GM23338 (cell line): ENCODE results near the gene NPW.

Experiments
- CREB1 ChIP-seq: fragments of 250-450 bp; sonication (Bioruptor Pico); IDR thresholded peaks from 2 replicates; pipeline ENCODE4 v1.5.0; 2020; ENCODE audit warnings: low read depth, mild to moderate bottlenecking, moderate library complexity
- EZH2 ChIP-seq: fragments of 200-600 bp; sonication (generic); IDR thresholded peaks from one replicate; pipeline ENCODE4 v1.8.0; 2017; ENCODE audit warnings: antibody characterized with exemption, mild to moderate bottlenecking, low read depth; ENCODE audit not compliant: unreplicated experiment
- EZH2phosphoT487 ChIP-seq: fragments of 200-600 bp; sonication (generic); IDR thresholded peaks from one replicate; pipeline ENCODE4 v1.8.1; 2018; ENCODE audit warnings: antibody characterized with exemption; ENCODE audit not compliant: unreplicated experiment
- JUNB ChIP-seq: IDR thresholded peaks from one replicate; pipeline ENCODE4 v1.6.1; 2016; ENCODE audit warnings: antibody characterized with exemption; ENCODE audit not compliant: unreplicated experiment
- NANOG ChIP-seq: IDR thresholded peaks from 2 replicates; pipeline ENCODE4 v1.6.1; 2016; ENCODE audit warnings: antibody characterized with exemption, borderline replicate concordance
- POLR2AphosphoS5 ChIP-seq: IDR thresholded peaks from 2 replicates; pipeline ENCODE4 v1.6.1; 2016; ENCODE audit warnings: antibody characterized with exemption, low read depth
- REST ChIP-seq: IDR thresholded peaks from one replicate; pipeline ENCODE4 v1.6.1; 2018; ENCODE audit warnings: antibody characterized with exemption; ENCODE audit not compliant: unreplicated experiment
- ZNF331 ChIP-seq: fragments of 250-450 bp; sonication (Bioruptor Pico); IDR thresholded peaks from 2 replicates; pipeline ENCODE4 v1.5.0; 2020; ENCODE audit warnings: low read depth, mild to moderate bottlenecking, moderate library complexity
- TF ChIP-seq, protein P1 (sequence below), 2 experiments: fragments of 200-600 bp in 1 of 2; sonication (generic) in 1 of 2; conservative IDR thresholded peaks; 2 replicates each; pipeline versions ENCODE4 v1.5.1 to v1.6.1; 2016 to 2017; ENCODE audit warnings: antibody characterized with exemption in 2 of 2, low read depth in 2 of 2, mild to moderate bottlenecking in 2 of 2, moderate library complexity in 1 of 2

GRCh38 chr16:2060346-2060745, 40.8 kb downstream of the NPW start:
- TF ChIP-seq, protein P1, sequence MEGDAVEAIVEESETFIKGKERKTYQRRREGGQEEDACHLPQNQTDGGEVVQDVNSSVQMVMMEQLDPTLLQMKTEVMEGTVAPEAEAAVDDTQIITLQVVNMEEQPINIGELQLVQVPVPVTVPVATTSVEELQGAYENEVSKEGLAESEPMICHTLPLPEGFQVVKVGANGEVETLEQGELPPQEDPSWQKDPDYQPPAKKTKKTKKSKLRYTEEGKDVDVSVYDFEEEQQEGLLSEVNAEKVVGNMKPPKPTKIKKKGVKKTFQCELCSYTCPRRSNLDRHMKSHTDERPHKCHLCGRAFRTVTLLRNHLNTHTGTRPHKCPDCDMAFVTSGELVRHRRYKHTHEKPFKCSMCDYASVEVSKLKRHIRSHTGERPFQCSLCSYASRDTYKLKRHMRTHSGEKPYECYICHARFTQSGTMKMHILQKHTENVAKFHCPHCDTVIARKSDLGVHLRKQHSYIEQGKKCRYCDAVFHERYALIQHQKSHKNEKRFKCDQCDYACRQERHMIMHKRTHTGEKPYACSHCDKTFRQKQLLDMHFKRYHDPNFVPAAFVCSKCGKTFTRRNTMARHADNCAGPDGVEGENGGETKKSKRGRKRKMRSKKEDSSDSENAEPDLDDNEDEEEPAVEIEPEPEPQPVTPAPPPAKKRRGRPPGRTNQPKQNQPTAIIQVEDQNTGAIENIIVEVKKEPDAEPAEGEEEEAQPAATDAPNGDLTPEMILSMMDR (conservative IDR thresholded peaks at IDR 0.05; ENCODE audit: low read depth in 2 of 2) = no peak
- TF ChIP-seq POLR2AphosphoS5 (no peak), EZH2 (no peak), EZH2phosphoT487 (no peak), CREB1 (no peak), REST (no peak), JUNB (no peak), NANOG (no peak), ZNF331 (CRISPR knock-in tag) (no peak)
